ENCODE results near the gene CP. TPM values are rescaled to one million over a fixed set of nuclear protein-coding genes. Genes with fewer than 3 reads are reported as not detected.

Gene CP
- total RNA-seq, 1 experiment from 2014 or later, result 0.52 TPM

DNA sequence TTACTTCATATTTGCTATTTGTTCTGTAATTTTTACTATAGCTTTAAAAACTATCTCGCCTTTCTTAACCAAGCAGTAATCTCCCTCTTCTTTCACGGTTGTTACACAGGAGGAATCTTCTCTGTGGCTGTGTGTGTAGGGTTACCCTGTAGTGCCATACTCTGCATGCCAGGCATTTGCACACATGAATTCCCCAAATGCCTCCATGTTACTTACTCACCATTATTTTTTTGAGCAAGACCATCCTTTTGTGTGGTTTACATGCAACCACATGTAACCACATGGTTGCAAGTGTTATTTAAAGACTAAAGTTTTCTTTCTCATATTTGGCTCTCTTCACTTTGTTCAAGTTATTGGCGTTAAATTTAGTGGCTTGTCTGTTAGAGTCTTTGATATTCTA, 46.7 kb downstream of the CP start:
- ChIA-PET RAD21 (ENCODE audit: low non-redundant PET in 1 of 2, low total read pairs in 2 of 2, uncharacterized antibody in 2 of 2, unreplicated experiment in 2 of 2) (no interaction called here), POLR2A (no interaction called here), CTCF (no interaction called here)
- Histone ChIP-seq H3K36me3 (ENCODE audit: control insufficient read depth in 1 of 2, insufficient read depth in 2 of 2, low read length in 2 of 2) (no peaks in the 10 kb centered on the region), H3K9me2 (ENCODE audit: insufficient read depth) (no peaks in the 10 kb centered on the region), H3K27me3 (ENCODE audit: insufficient read depth, low read length) (no peaks in the 10 kb centered on the region), H3K4me2 (ENCODE audit: low read length) (no peak overlapping the region), H4K20me1 (ENCODE audit: insufficient read depth) (no peaks in the 10 kb centered on the region), H3K79me2 (ENCODE audit: insufficient read depth, low read length) (no peaks in the 10 kb centered on the region), H3K4me1 (ENCODE audit: control insufficient read depth in 1 of 2, insufficient read depth in 2 of 2, low read length in 2 of 2) (peaks cover 6 to 10% of the 10 kb centered on the region in 2 experiments), H2AFZ (ENCODE audit: low read depth, low read length, poor library complexity, severe bottlenecking) (no peak overlapping the region), H3K9me3 (ENCODE audit: control insufficient read depth in 1 of 2, insufficient read depth in 1 of 2, low read depth in 1 of 2, low read length in 2 of 2) (no peaks in the 10 kb centered on the region), H3K9ac (ENCODE audit: low read length) (no peak overlapping the region), H3K4me3 (replicated peaks in 1 of 2; ENCODE audit: low read depth in 1 of 2, low read length in 2 of 2) (no peak overlapping the region), H3K27ac (ENCODE audit: low read depth, low read length) (no peak overlapping the region)
- ATAC-seq (no peak), DNase-seq (ENCODE audit: low read depth, low spot score) (no peak)
- no TSS peak for BruUV-seq (replicated peaks)
- TF ChIP-seq, protein P1, sequence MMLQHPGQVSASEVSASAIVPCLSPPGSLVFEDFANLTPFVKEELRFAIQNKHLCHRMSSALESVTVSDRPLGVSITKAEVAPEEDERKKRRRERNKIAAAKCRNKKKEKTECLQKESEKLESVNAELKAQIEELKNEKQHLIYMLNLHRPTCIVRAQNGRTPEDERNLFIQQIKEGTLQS (IDR thresholded peaks at IDR 0.05), result no peak
- no peak for TF ChIP-seq YY1 (IDR thresholded peaks at IDR 0.05; ENCODE audit: extremely low read depth, insufficient replicate concordance, low read depth, low read length)
- TF ChIP-seq, protein P2, sequence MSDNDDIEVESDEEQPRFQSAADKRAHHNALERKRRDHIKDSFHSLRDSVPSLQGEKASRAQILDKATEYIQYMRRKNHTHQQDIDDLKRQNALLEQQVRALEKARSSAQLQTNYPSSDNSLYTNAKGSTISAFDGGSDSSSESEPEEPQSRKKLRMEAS (IDR thresholded peaks at IDR 0.05), result no peak
- TF ChIP-seq ZFX (IDR thresholded peaks at IDR 0.05), result no peak
- no peak for TF ChIP-seq SRF (IDR thresholded peaks at IDR 0.05; ENCODE audit: low read depth)
- TF ChIP-seq, protein P3, sequence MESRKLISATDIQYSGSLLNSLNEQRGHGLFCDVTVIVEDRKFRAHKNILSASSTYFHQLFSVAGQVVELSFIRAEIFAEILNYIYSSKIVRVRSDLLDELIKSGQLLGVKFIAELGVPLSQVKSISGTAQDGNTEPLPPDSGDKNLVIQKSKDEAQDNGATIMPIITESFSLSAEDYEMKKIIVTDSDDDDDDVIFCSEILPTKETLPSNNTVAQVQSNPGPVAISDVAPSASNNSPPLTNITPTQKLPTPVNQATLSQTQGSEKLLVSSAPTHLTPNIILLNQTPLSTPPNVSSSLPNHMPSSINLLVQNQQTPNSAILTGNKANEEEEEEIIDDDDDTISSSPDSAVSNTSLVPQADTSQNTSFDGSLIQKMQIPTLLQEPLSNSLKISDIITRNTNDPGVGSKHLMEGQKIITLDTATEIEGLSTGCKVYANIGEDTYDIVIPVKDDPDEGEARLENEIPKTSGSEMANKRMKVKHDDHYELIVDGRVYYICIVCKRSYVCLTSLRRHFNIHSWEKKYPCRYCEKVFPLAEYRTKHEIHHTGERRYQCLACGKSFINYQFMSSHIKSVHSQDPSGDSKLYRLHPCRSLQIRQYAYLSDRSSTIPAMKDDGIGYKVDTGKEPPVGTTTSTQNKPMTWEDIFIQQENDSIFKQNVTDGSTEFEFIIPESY (IDR thresholded peaks at IDR 0.05; ENCODE audit: extremely low read depth, insufficient replicate concordance, low read length), result no peak
- no peak for TF ChIP-seq SIN3A (IDR thresholded peaks at IDR 0.05; ENCODE audit: low read depth)
- TF ChIP-seq, protein P4, sequence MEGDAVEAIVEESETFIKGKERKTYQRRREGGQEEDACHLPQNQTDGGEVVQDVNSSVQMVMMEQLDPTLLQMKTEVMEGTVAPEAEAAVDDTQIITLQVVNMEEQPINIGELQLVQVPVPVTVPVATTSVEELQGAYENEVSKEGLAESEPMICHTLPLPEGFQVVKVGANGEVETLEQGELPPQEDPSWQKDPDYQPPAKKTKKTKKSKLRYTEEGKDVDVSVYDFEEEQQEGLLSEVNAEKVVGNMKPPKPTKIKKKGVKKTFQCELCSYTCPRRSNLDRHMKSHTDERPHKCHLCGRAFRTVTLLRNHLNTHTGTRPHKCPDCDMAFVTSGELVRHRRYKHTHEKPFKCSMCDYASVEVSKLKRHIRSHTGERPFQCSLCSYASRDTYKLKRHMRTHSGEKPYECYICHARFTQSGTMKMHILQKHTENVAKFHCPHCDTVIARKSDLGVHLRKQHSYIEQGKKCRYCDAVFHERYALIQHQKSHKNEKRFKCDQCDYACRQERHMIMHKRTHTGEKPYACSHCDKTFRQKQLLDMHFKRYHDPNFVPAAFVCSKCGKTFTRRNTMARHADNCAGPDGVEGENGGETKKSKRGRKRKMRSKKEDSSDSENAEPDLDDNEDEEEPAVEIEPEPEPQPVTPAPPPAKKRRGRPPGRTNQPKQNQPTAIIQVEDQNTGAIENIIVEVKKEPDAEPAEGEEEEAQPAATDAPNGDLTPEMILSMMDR (IDR thresholded peaks at IDR 0.05 in 2 of 3, conservative IDR thresholded peaks at IDR 0.05 in 1 of 3; ENCODE audit: borderline replicate concordance in 1 of 3, insufficient read depth in 1 of 3, low read depth in 2 of 3, low read length in 2 of 3), result no peak
- no peak for TF ChIP-seq POLR2A (IDR thresholded peaks at IDR 0.05; ENCODE audit: borderline replicate concordance, extremely low read depth, insufficient read depth, insufficient read length)
- TF ChIP-seq ZNF274 (IDR thresholded peaks at IDR 0.05; ENCODE audit: low read depth, low read length), result no peak
- TF ChIP-seq, protein P5, sequence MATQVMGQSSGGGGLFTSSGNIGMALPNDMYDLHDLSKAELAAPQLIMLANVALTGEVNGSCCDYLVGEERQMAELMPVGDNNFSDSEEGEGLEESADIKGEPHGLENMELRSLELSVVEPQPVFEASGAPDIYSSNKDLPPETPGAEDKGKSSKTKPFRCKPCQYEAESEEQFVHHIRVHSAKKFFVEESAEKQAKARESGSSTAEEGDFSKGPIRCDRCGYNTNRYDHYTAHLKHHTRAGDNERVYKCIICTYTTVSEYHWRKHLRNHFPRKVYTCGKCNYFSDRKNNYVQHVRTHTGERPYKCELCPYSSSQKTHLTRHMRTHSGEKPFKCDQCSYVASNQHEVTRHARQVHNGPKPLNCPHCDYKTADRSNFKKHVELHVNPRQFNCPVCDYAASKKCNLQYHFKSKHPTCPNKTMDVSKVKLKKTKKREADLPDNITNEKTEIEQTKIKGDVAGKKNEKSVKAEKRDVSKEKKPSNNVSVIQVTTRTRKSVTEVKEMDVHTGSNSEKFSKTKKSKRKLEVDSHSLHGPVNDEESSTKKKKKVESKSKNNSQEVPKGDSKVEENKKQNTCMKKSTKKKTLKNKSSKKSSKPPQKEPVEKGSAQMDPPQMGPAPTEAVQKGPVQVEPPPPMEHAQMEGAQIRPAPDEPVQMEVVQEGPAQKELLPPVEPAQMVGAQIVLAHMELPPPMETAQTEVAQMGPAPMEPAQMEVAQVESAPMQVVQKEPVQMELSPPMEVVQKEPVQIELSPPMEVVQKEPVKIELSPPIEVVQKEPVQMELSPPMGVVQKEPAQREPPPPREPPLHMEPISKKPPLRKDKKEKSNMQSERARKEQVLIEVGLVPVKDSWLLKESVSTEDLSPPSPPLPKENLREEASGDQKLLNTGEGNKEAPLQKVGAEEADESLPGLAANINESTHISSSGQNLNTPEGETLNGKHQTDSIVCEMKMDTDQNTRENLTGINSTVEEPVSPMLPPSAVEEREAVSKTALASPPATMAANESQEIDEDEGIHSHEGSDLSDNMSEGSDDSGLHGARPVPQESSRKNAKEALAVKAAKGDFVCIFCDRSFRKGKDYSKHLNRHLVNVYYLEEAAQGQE (IDR thresholded peaks at IDR 0.05; ENCODE audit: low read depth), result no peak
- intact Hi-C loops (cut with micrococcal nuclease), result no loop called here
